Measurements from ENCODE around the gene PPP1R7. TPM values are rescaled to one million over a fixed set of nuclear protein-coding genes. Genes with fewer than 3 reads are reported as not detected.
"Not testable (repeated sequence)": the region's sequence is repeated elsewhere in the genome, so short reads cannot be mapped to it uniquely, and the experiment has no call there.

PPP1R7 gene
- total RNA-seq (44.0 and 56.5 TPM in 2 replicates), polyA plus RNA-seq (70.1 and 98.4 TPM in 2 replicates)

GRCh38 chr2:241149925-241150659 is at the start of gene PPP1R7:
PPP1R7 (plus strand) TSS chr2:241150467; CDS start chr2:241150496, 29 bp downstream.
- Histone ChIP-seq H3K36me3 (no peaks in the 10 kb centered on the region), H3K4me3 (peak within 1 kb of the TSS; percentile 90), H3K27me3 (peaks cover 5% of the 10 kb centered on the region), H3K27ac (peak within 1 kb of the TSS; percentile 78), H3K4me1 (ENCODE audit: low read depth) (peaks cover 7% of the 10 kb centered on the region), H3K9me3 (ENCODE audit: low read depth) (no peaks in the 10 kb centered on the region)
- no peak for TF ChIP-seq CTCF (IDR thresholded peaks at IDR 0.05; ENCODE audit: low read depth, low read length)
- DNase-seq (ENCODE audit: low read depth in 1 of 2, low spot score in 1 of 2): peak; percentile 95 to 98

- peak within 1 kb of the TSS; percentile 93 for H3K4me3 ChIP-seq
- no peaks in the 10 kb centered on the region for H3K27me3 ChIP-seq
- peaks cover 12% of the 10 kb centered on the region for H3K4me1 ChIP-seq (ENCODE audit: low read depth)
- peaks cover 9% of the 10 kb centered on the region for H3K36me3 ChIP-seq
- no peaks in the 10 kb centered on the region for H3K9me3 ChIP-seq (ENCODE audit: low read depth)
- peak; percentile 85 to 94 for DNase-seq (ENCODE audit: low read depth in 1 of 2, low spot score in 1 of 2)
- no peak for TF ChIP-seq CTCF (IDR thresholded peaks at IDR 0.05; ENCODE audit: low read depth, low read length)
- peak within 1 kb of the TSS; percentile 94 for H3K27ac ChIP-seq
These were observed 47.9 kb upstream of the PPP1R7 start, which contains the start of gene MTERF4 for GRCh38 chr2:241102239-241102803. MTERF4 (minus strand) TSS chr2:241102287; CDS start chr2:241102273, 14 bp downstream.

GRCh38 chr2:241103176-241103595 is 47.1 kb upstream of the PPP1R7 start:
- H3K36me3 ChIP-seq: peaks cover 9% of the 10 kb centered on the region
- H3K9me3 ChIP-seq (ENCODE audit: low read depth): no peaks in the 10 kb centered on the region
- no peak for TF ChIP-seq CTCF (IDR thresholded peaks at IDR 0.05; ENCODE audit: low read depth, low read length)
- DNase-seq (ENCODE audit: low read depth in 1 of 2, low spot score in 1 of 2): no peak
- peaks cover 12% of the 10 kb centered on the region for H3K4me1 ChIP-seq (ENCODE audit: low read depth)
- peak overlapping the region; percentile 94 for H3K27ac ChIP-seq
- peak overlapping the region; percentile 93 for H3K4me3 ChIP-seq
- no peaks in the 10 kb centered on the region for H3K27me3 ChIP-seq

GRCh38 chr2:241104611-241105010 is 45.7 kb upstream of the PPP1R7 start:
- not testable (repeated sequence) for H3K27me3 ChIP-seq; H3K27ac ChIP-seq; DNase-seq (ENCODE audit: low read depth in 1 of 2, low spot score in 1 of 2); H3K4me3 ChIP-seq; H3K36me3 ChIP-seq; H3K9me3 ChIP-seq (ENCODE audit: low read depth)
- peaks cover 12% of the 10 kb centered on the region for H3K4me1 ChIP-seq (ENCODE audit: low read depth)

- no peak for TF ChIP-seq CTCF (IDR thresholded peaks at IDR 0.05; ENCODE audit: low read depth, low read length)
- H3K27ac ChIP-seq: no peak overlapping the region
- H3K9me3 ChIP-seq (ENCODE audit: low read depth): no peaks in the 10 kb centered on the region
- H3K36me3 ChIP-seq: no peaks in the 10 kb centered on the region
- no peaks in the 10 kb centered on the region for H3K27me3 ChIP-seq
- H3K4me3 ChIP-seq: no peak overlapping the region
- DNase-seq (ENCODE audit: low read depth in 1 of 2, low spot score in 1 of 2): peak in 1 of 2 donors; percentile 3
- peaks cover 12% of the 10 kb centered on the region for H3K4me1 ChIP-seq (ENCODE audit: low read depth)
These were observed 44.6 kb upstream of the PPP1R7 start for GRCh38 chr2:241105641-241106040.

Measured in cardiac muscle cell (in vitro differentiated cells and primary cell).